ENCODE results near the gene TMEM120B.
"Not testable (repeated sequence)": the region's sequence is repeated elsewhere in the genome, so short reads cannot be mapped to it uniquely, and the experiment has no call there.

Gene TMEM120B

DNA sequence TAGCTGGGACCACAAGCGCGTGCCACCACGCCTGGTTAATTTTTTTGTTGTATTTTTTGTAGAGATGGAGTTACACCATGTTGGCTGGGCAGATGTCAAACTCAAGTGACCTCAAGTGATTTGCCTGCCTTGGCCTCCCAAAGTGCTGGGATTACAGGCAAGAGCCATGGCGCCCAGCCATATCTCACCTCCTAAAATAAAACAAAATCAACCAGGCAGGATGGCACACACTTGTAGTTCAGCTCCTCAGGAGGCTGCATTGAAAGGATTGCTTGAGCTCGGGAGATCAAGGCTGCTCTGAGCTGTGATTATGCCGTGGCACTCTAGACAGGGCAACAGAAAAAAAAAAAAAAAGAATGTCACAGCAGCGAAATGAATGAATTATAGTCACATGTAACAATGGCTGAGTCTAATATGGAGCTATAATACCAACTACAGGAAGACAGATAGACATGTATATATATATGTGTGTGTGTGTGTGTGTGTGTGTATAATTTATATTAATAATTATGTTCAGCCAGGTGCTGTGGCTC, 19.3 kb upstream of the TMEM120B start:
- Histone ChIP-seq H3K27ac (no peak overlapping the region), H3K79me2 (ENCODE audit: insufficient read depth, low read depth) (no peaks in the 10 kb centered on the region), H3K36me3 (ENCODE audit: insufficient read depth) (no peaks in the 10 kb centered on the region), H3K4me2 (no peak overlapping the region), H2AFZ (ENCODE audit: low read depth) (no peak overlapping the region), H3K4me1 (ENCODE audit: low read depth, poor library complexity, severe bottlenecking) (no peaks in the 10 kb centered on the region), H4K20me1 (ENCODE audit: insufficient read depth) (no peaks in the 10 kb centered on the region), H3K27me3 (ENCODE audit: insufficient read depth, low read depth) (no peaks in the 10 kb centered on the region), H3K9ac (no peak overlapping the region), H3K4me3 (IDR thresholded peaks at IDR 0.05; ENCODE audit: insufficient read depth, low read depth, low read length) (no peak overlapping the region)
- no peak for TF ChIP-seq CTCF (conservative IDR thresholded peaks at IDR 0.05; ENCODE audit: low read depth, low read length)

GRCh38 chr12:121697093-121697698, 15.4 kb upstream of the TMEM120B start:
- peak overlapping the region; percentile 54; the same call in 1 of the 2 replicates for H3K4me2 ChIP-seq
- H3K36me3 ChIP-seq (ENCODE audit: insufficient read depth): no peaks in the 10 kb centered on the region
- H3K4me3 ChIP-seq (IDR thresholded peaks at IDR 0.05; ENCODE audit: insufficient read depth, low read depth, low read length): no peak overlapping the region
- H3K9ac ChIP-seq: no peak overlapping the region
- H3K27me3 ChIP-seq (ENCODE audit: insufficient read depth, low read depth): no peaks in the 10 kb centered on the region
- peak overlapping the region; percentile 45 for H2AFZ ChIP-seq (ENCODE audit: low read depth)
- no peaks in the 10 kb centered on the region for H4K20me1 ChIP-seq (ENCODE audit: insufficient read depth)
- TF ChIP-seq CTCF (conservative IDR thresholded peaks at IDR 0.05; ENCODE audit: low read depth, low read length): peak; percentile 58
- H3K4me1 ChIP-seq (ENCODE audit: low read depth, poor library complexity, severe bottlenecking): no peaks in the 10 kb centered on the region
- H3K27ac ChIP-seq: no peak overlapping the region
- H3K79me2 ChIP-seq (ENCODE audit: insufficient read depth, low read depth): no peaks in the 10 kb centered on the region

DNA sequence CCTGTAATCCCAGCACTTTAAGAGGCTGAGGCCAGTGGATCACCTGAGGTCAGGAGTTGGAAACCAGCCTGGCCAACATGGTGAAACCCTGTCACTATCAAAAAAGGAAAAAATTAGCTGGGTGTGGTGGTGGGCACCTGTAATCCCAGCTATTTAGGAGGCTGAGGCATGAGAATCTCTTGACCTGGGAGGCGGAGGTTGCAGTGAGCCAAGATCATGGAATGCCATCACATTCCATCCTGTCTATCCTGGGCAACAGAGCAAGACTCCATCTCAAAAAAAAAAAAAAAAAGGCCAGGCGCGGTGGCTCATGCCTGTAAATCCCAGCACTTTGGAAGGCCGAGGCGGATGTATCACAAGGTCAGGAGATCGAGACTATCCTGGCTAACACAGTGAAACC, 14.7 kb upstream of the TMEM120B start:
- H3K4me1 ChIP-seq (ENCODE audit: low read depth, poor library complexity, severe bottlenecking); H4K20me1 ChIP-seq (ENCODE audit: insufficient read depth); H3K4me3 ChIP-seq (IDR thresholded peaks at IDR 0.05; ENCODE audit: insufficient read depth, low read depth, low read length); H3K9ac ChIP-seq; H2AFZ ChIP-seq (ENCODE audit: low read depth); H3K79me2 ChIP-seq (ENCODE audit: insufficient read depth, low read depth); H3K4me2 ChIP-seq; H3K27ac ChIP-seq; H3K27me3 ChIP-seq (ENCODE audit: insufficient read depth, low read depth); H3K36me3 ChIP-seq (ENCODE audit: insufficient read depth): not testable (repeated sequence)

DNA sequence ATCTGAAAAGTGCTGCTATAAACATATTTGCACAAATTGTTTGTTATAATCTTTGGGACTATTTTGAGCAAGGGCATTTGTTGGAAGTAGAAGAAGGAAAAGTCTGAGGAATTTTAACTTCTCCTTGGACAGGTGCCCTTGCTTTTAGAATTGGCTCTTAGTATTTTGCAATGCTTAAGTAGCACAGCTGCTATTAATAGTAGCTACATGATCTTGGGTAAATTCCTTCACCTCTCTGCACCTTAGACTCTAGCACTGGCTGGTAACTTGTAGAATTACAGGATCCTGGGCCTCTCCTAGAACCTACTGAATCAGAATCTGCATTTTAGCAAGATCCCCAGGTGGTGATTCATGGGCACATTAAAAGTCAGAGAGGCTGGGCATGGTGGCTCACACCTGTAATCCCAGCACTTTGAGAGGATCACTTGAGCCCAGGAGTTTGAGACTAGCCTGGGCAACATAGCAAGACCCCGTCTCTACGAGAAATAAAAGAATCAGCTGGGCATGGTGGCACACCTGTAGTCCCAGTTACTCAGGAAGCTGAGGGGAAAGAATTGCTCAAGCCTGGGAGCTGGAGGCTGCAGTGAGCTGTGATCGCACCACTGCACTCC, 10.8 kb upstream of the TMEM120B start:
- Histone ChIP-seq H3K27ac (no peak overlapping the region), H3K4me1 (ENCODE audit: low read depth, poor library complexity, severe bottlenecking) (no peaks in the 10 kb centered on the region), H4K20me1 (ENCODE audit: insufficient read depth) (no peaks in the 10 kb centered on the region), H2AFZ (ENCODE audit: low read depth) (no peak overlapping the region), H3K79me2 (ENCODE audit: insufficient read depth, low read depth) (no peaks in the 10 kb centered on the region), H3K4me3 (IDR thresholded peaks at IDR 0.05; ENCODE audit: insufficient read depth, low read depth, low read length) (no peak overlapping the region), H3K4me2 (no peak overlapping the region), H3K9ac (no peak overlapping the region), H3K36me3 (ENCODE audit: insufficient read depth) (no peaks in the 10 kb centered on the region), H3K27me3 (ENCODE audit: insufficient read depth, low read depth) (no peaks in the 10 kb centered on the region)
- no peak for TF ChIP-seq CTCF (conservative IDR thresholded peaks at IDR 0.05; ENCODE audit: low read depth, low read length)

DNA sequence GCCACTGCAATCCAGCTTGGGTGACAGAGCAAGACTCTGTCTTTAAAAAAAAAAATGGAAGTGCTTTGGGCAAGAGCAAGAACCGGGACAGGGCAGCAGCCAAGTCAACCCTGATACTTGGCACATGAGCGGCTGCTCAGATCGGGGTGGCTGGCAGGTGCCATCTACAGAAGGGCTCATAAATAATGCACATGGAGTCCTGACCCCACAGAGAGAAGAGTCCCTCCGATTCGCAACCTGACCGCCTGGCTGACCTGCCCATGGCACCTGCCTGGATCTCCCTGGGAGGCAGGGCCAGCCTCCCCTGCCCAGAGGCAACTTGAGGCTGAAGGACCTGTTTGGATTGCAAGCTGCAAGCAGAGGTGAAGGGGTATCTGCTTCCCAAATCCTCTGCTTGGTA, 9.6 kb upstream of the TMEM120B start:
- no peak overlapping the region for H2AFZ ChIP-seq (ENCODE audit: low read depth)
- no peaks in the 10 kb centered on the region for H3K27me3 ChIP-seq (ENCODE audit: insufficient read depth, low read depth)
- H3K79me2 ChIP-seq (ENCODE audit: insufficient read depth, low read depth): no peaks in the 10 kb centered on the region
- no peaks in the 10 kb centered on the region for H3K36me3 ChIP-seq (ENCODE audit: insufficient read depth)
- H3K4me2 ChIP-seq: no peak overlapping the region
- no peak overlapping the region for H3K27ac ChIP-seq
- no peak overlapping the region for H3K9ac ChIP-seq
- H3K4me3 ChIP-seq (IDR thresholded peaks at IDR 0.05; ENCODE audit: insufficient read depth, low read depth, low read length): no peak overlapping the region
- no peaks in the 10 kb centered on the region for H3K4me1 ChIP-seq (ENCODE audit: low read depth, poor library complexity, severe bottlenecking)
- no peaks in the 10 kb centered on the region for H4K20me1 ChIP-seq (ENCODE audit: insufficient read depth)
- TF ChIP-seq CTCF (conservative IDR thresholded peaks at IDR 0.05; ENCODE audit: low read depth, low read length): no peak

Data from KMS-11 (cell line).